ENCODE data around the gene CNNM2. TPM values are rescaled to one million over a fixed set of nuclear protein-coding genes. Genes with fewer than 3 reads are reported as not detected.

The CNNM2 gene
- total and polyA plus RNA-seq, 2 donors (not counting 1 experiment from before 2014, with no cell fraction given), result 6.6 to 21.6 TPM

DNA sequence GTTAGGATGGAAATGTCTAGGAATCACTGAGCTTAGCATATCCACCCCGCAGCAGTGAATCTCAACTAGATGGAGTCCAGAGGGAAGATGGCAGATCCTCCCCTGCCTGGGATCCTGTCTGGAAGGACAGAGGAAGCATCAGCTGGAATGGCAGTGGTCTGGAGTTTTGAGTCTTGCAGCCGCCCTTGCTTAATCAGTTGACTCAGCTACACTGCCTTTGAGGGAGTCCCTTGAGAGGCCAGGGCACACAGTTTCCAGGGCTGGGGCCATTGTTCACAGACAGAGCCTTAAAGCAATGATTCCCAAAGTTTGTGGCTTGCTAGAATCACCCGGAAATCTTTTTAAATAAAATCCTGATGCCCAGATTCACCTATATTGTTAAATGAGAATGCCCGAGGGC lies 146.9 kb downstream of the CNNM2 start:
- Histone ChIP-seq H3K27me3 (replicated peaks in 1 of 4; ENCODE audit: control extremely low read depth in 1 of 4, control insufficient read depth in 3 of 4, insufficient read depth in 4 of 4, low read length in 3 of 4) (no peaks in the 10 kb centered on the region), H3K36me3 (replicated peaks in 1 of 2; ENCODE audit: control extremely low read depth in 1 of 2, control insufficient read depth in 1 of 2, extremely low read depth in 1 of 2, insufficient read depth in 2 of 2, low read length in 1 of 2) (peaks cover 0 to 5% of the 10 kb centered on the region in 2 experiments), H2AFZ (ENCODE audit: insufficient read depth, low read depth, low read length, poor library complexity, severe bottlenecking) (no peak overlapping the region), H3K79me2 (ENCODE audit: control insufficient read depth, insufficient read depth, low read length) (no peaks in the 10 kb centered on the region), H3K9ac (ENCODE audit: low read length) (no peak overlapping the region), H3K4me2 (replicated peaks; ENCODE audit: low read depth, low read length, poor library complexity, severe bottlenecking) (no peak overlapping the region), H3K4me3 (ENCODE audit: control extremely low read depth in 1 of 5, extremely low read depth in 1 of 5, insufficient read depth in 1 of 5, low read depth in 2 of 5, low read length in 4 of 5) (no peak overlapping the region), H3K9me3 (ENCODE audit: control extremely low read depth in 1 of 3, control insufficient read depth in 2 of 3, insufficient read depth in 1 of 3, low read length in 2 of 3) (no peaks in the 10 kb centered on the region), H3K4me1 (ENCODE audit: control insufficient read depth in 2 of 2, insufficient read depth in 2 of 2, low read length in 2 of 2) (peaks cover 12% of the 10 kb centered on the region in 2 donors), H3K27ac (ENCODE audit: low read length in 2 of 2) (no peak overlapping the region), H4K20me1 (ENCODE audit: control insufficient read depth, insufficient read depth, low read length, poor library complexity, severe bottlenecking) (no peaks in the 10 kb centered on the region)
- intact Hi-C loops (cut with micrococcal nuclease), result loop anchor here (10.0 kb wide), 1 partner anchor 270 kb away; no protein-coding TSS in a partner anchor
- peaks cover 16% of the 10 kb centered on the region for H3K4me1 Mint-ChIP-seq
- no peak overlapping the region for H3K4me3 Mint-ChIP-seq
- no peaks in the 10 kb centered on the region for H3K27me3 Mint-ChIP-seq
- ChIA-PET CTCF (interaction anchor here (1.3 to 1.7 kb wide), 3 partner anchors 12 to 180 kb away, joined by 3 to 5 read pairs (median 4); partner anchors contain the start of gene CNNM2), POLR2A (no interaction called here)
- no peaks in the 10 kb centered on the region for H3K9me3 Mint-ChIP-seq (ENCODE audit: insufficient read depth)
- no peak for DNase-seq
- 100% methylated on average over 3 of the region's 4 CpGs for WGBS (ENCODE audit: insufficient coverage)
- no peak for ATAC-seq (ENCODE audit: low read depth)
- no peak overlapping the region for H3K27ac Mint-ChIP-seq
- TF ChIP-seq EZH2 (IDR thresholded peaks at IDR 0.05; ENCODE audit: borderline replicate concordance, insufficient read depth, low read depth, low read length, poor library complexity, severe bottlenecking), result no peak
- TF ChIP-seq, protein P1, sequence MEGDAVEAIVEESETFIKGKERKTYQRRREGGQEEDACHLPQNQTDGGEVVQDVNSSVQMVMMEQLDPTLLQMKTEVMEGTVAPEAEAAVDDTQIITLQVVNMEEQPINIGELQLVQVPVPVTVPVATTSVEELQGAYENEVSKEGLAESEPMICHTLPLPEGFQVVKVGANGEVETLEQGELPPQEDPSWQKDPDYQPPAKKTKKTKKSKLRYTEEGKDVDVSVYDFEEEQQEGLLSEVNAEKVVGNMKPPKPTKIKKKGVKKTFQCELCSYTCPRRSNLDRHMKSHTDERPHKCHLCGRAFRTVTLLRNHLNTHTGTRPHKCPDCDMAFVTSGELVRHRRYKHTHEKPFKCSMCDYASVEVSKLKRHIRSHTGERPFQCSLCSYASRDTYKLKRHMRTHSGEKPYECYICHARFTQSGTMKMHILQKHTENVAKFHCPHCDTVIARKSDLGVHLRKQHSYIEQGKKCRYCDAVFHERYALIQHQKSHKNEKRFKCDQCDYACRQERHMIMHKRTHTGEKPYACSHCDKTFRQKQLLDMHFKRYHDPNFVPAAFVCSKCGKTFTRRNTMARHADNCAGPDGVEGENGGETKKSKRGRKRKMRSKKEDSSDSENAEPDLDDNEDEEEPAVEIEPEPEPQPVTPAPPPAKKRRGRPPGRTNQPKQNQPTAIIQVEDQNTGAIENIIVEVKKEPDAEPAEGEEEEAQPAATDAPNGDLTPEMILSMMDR (IDR thresholded peaks at IDR 0.05), result no peak
